NT2/D1 (cell line): ENCODE data around the gene NLGN1.

ENCODE experiments used
- DNase-seq: peaks from one replicate; pipeline ENCODE4 v3.0.0-alpha.2; 2011; ENCODE audit warnings: low read depth, low spot score
- H3K27me3 ChIP-seq: 2 replicates; pipeline ENCODE4 v1.6.0; 2011; ENCODE audit warnings: mild to moderate bottlenecking; ENCODE audit not compliant: insufficient read length, insufficient read depth
- H3K36me3 ChIP-seq: 2 replicates; pipeline ENCODE4 v1.6.1; 2011; ENCODE audit warnings: mild to moderate bottlenecking, low read length, mixed read lengths; ENCODE audit not compliant: insufficient read depth, insufficient read length
- H3K4me1 ChIP-seq: 2 replicates; pipeline ENCODE4 v1.5.1; 2011; ENCODE audit not compliant: insufficient read depth, insufficient read length
- H3K4me3 ChIP-seq: 2 replicates; pipeline ENCODE4 v1.5.1; 2011; ENCODE audit warnings: low read depth; ENCODE audit not compliant: insufficient read length
- H3K9ac ChIP-seq: 2 replicates; pipeline ENCODE4 v1.6.0; 2011; ENCODE audit warnings: low read depth; ENCODE audit not compliant: insufficient read length
- H3K9me3 ChIP-seq: 2 replicates; pipeline ENCODE4 v1.5.1; 2011; ENCODE audit warnings: mild to moderate bottlenecking, low read length; ENCODE audit not compliant: insufficient read depth
- SUZ12 ChIP-seq: IDR thresholded peaks from 2 replicates; pipeline ENCODE4 v1.6.1; 2011; ENCODE audit not compliant: insufficient read length, insufficient read depth; ENCODE audit errors: extremely low read depth
- YY1 ChIP-seq: IDR thresholded peaks from 2 replicates; pipeline ENCODE4 v1.6.1; 2011; ENCODE audit not compliant: insufficient read length, insufficient read depth
- ZNF274 ChIP-seq: IDR thresholded peaks from 2 replicates; pipeline ENCODE4 v1.6.1; 2011; ENCODE audit warnings: mild to moderate bottlenecking, low read depth, low read length

The NLGN1 gene

GRCh38 chr3:173663696-173664111 is 266.2 kb downstream of the NLGN1 start:
- Histone ChIP-seq H3K4me3 (no peak overlapping the region), H3K9ac (no peak overlapping the region), H3K36me3 (no peaks in the 10 kb centered on the region), H3K9me3 (no peaks in the 10 kb centered on the region), H3K4me1 (no peaks in the 10 kb centered on the region), H3K27me3 (no peaks in the 10 kb centered on the region)
- TF ChIP-seq YY1 (no peak), ZNF274 (no peak), SUZ12 (no peak)
- no peak for DNase-seq

- DNase-seq = no peak
Measured at GRCh38 chr3:173676094-173676493, 278.6 kb downstream of the NLGN1 start.

GRCh38 chr3:173681188-173681678 is 283.7 kb downstream of the NLGN1 start:
- no peaks in the 10 kb centered on the region for H3K9me3 ChIP-seq
- H3K27me3 ChIP-seq = no peaks in the 10 kb centered on the region
- H3K36me3 ChIP-seq = no peaks in the 10 kb centered on the region
- no peak overlapping the region for H3K4me3 ChIP-seq
- no peaks in the 10 kb centered on the region for H3K4me1 ChIP-seq
- TF ChIP-seq SUZ12 (no peak), YY1 (no peak), ZNF274 (no peak)
- DNase-seq = no peak
- no peak overlapping the region for H3K9ac ChIP-seq

More at GRCh38 chr3:173676094-173676493, 278.6 kb downstream of the NLGN1 start:
- H3K27me3 ChIP-seq = no peaks in the 10 kb centered on the region
- H3K9me3 ChIP-seq = no peaks in the 10 kb centered on the region
- no peaks in the 10 kb centered on the region for H3K36me3 ChIP-seq
- no peaks in the 10 kb centered on the region for H3K4me1 ChIP-seq
- H3K4me3 ChIP-seq = no peak overlapping the region
- no peak for TF ChIP-seq SUZ12
- no peak for TF ChIP-seq YY1
- no peak for TF ChIP-seq ZNF274
- H3K9ac ChIP-seq = no peak overlapping the region

- no peak for DNase-seq
- Histone ChIP-seq H3K4me3 (no peak overlapping the region), H3K27me3 (no peaks in the 10 kb centered on the region), H3K9me3 (no peaks in the 10 kb centered on the region), H3K4me1 (no peaks in the 10 kb centered on the region), H3K36me3 (no peaks in the 10 kb centered on the region), H3K9ac (no peak overlapping the region)
- TF ChIP-seq SUZ12 (no peak), ZNF274 (no peak)
Measured at GRCh38 chr3:173685456-173685855, 287.9 kb downstream of the NLGN1 start.

GRCh38 chr3:173688216-173688842 is 290.8 kb downstream of the NLGN1 start:
- no peaks in the 10 kb centered on the region for H3K4me1 ChIP-seq
- no peak for TF ChIP-seq YY1
- no peak for TF ChIP-seq SUZ12
- no peak for TF ChIP-seq ZNF274
- no peak for DNase-seq

GRCh38 chr3:173690542-173691180 is 293.1 kb downstream of the NLGN1 start:
- DNase-seq = no peak
- no peak overlapping the region for H3K4me3 ChIP-seq
- H3K27me3 ChIP-seq = no peaks in the 10 kb centered on the region
- H3K36me3 ChIP-seq = no peaks in the 10 kb centered on the region
- H3K4me1 ChIP-seq = no peaks in the 10 kb centered on the region
- H3K9me3 ChIP-seq = no peaks in the 10 kb centered on the region
- no peak for TF ChIP-seq YY1
- no peak for TF ChIP-seq ZNF274
- TF ChIP-seq SUZ12 = no peak
- no peak overlapping the region for H3K9ac ChIP-seq

More at GRCh38 chr3:173688216-173688842, 290.8 kb downstream of the NLGN1 start:
- no peaks in the 10 kb centered on the region for H3K9me3 ChIP-seq
- no peak overlapping the region for H3K4me3 ChIP-seq
- no peaks in the 10 kb centered on the region for H3K36me3 ChIP-seq
- H3K27me3 ChIP-seq = no peaks in the 10 kb centered on the region
- H3K9ac ChIP-seq = no peak overlapping the region

- no peaks in the 10 kb centered on the region for H3K4me1 ChIP-seq
- 0 out of 2 replicates have a peak, but pooled peaks cover 7% of the 10 kb centered on the region for H3K9me3 ChIP-seq
- DNase-seq = peak; percentile 20
- H3K36me3 ChIP-seq = no peaks in the 10 kb centered on the region
- TF ChIP-seq ZNF274 = no peak
- no peak for TF ChIP-seq YY1
- no peak for TF ChIP-seq SUZ12
- H3K9ac ChIP-seq = no peak overlapping the region
- H3K27me3 ChIP-seq = no peaks in the 10 kb centered on the region
- H3K4me3 ChIP-seq = no peak overlapping the region
Measured at GRCh38 chr3:173699353-173699752, 301.8 kb downstream of the NLGN1 start.
